Measurements from ENCODE around the gene TSPAN18.

- no peak for TF ChIP-seq CTCF (IDR thresholded peaks at IDR 0.05; ENCODE audit: insufficient read depth, low read depth, low read length)
- no peak for TF ChIP-seq EZH2 (IDR thresholded peaks at IDR 0.05; ENCODE audit: insufficient read depth, low read length)
Measured at GRCh38 chr11:44954051-44954906, 227.5 kb downstream of the TSPAN18 start.
